Kidney (tissue), 14 donors: ENCODE results near the gene HIPK1. TPM values are rescaled to one million over a fixed set of nuclear protein-coding genes. Genes with fewer than 3 reads are reported as not detected.

ENCODE experiments used
- DNase-seq, 5 donors: peaks; one replicate each; pipeline ENCODE4 v3.0.0-alpha.2; 2013 to 2020
- FAIRE-seq: peaks from 2 replicates; lab custom pipeline; 2012; peaks lifted over from hg19 to GRCh38; lab: Jason Lieb, UNC
- H3K27ac ChIP-seq, 2 donors: one replicate each; pipeline ENCODE4 v1.7.0; 2013; ENCODE audit warnings: low read depth in 2 of 2, low read length in 2 of 2, inconsistent platforms in 1 of 2
- H3K27me3 ChIP-seq: one replicate; pipeline ENCODE4 v1.7.1; 2013; ENCODE audit warnings: low read length, inconsistent platforms; ENCODE audit not compliant: control insufficient read depth, insufficient read depth
- H3K36me3 ChIP-seq, 3 donors: one replicate each; pipeline versions ENCODE4 v1.7.0 to v1.7.1; 2013; ENCODE audit warnings: low read length in 3 of 3, control low read depth in 1 of 3, inconsistent platforms in 1 of 3; ENCODE audit not compliant: insufficient read depth in 3 of 3, control insufficient read depth in 2 of 3
- H3K4me1 ChIP-seq, 3 donors: one replicate each; pipeline versions ENCODE4 v1.7.0 to v1.7.1; 2013; ENCODE audit warnings: low read length in 3 of 3, inconsistent platforms in 1 of 3, low read depth in 1 of 3; ENCODE audit not compliant: control insufficient read depth in 2 of 3, insufficient read depth in 2 of 3
- H3K4me3 ChIP-seq, 3 donors: one replicate each; pipeline versions ENCODE4 v1.7.0 to v1.8.1; 2013; ENCODE audit warnings: low read length in 3 of 3, control low read depth in 1 of 3, inconsistent platforms in 1 of 3
- H3K9ac ChIP-seq, 3 donors: one replicate each; pipeline versions ENCODE4 v1.7.0 to v1.7.1; 2013; ENCODE audit warnings: low read length in 3 of 3, control low read depth in 1 of 3, inconsistent platforms in 1 of 3
- H3K9me3 ChIP-seq, 3 donors: one replicate each; pipeline versions ENCODE4 v1.7.0 to v1.7.1; 2013; ENCODE audit warnings: low read length in 3 of 3, control low read depth in 1 of 3, inconsistent platforms in 1 of 3; ENCODE audit not compliant: control insufficient read depth in 2 of 3, insufficient read depth in 1 of 3
- intact Hi-C: fragments of 100-400 bp; cut with DNase I; formaldehyde crosslinking; loops from one replicate; pipeline ENCODE4 v1.11.1; 2022
- polyA plus RNA-seq: library from polyadenylated mRNA; stranded (reverse); fragments of 350-450 nt; fragmentation: Illumina TruSeq; extraction: RNeasy Lipid Tissue Mini Kit (QIAGEN cat#74804); gene quantifications from one replicate; pipeline ENCODE4 v1.2.3, GENCODE V29; 2014; ENCODE audit warnings: low read depth, low replicate concordance; ENCODE audit not compliant: insufficient read depth
- total RNA-seq: library from RNA; stranded (reverse); fragmentation: NEBNext Ultra II Directional; extraction: Animal tissue kit (Norgen Biotek cat#: 25700); gene quantifications from one replicate; pipeline ENCODE4 v1.2.1, GENCODE V29; 2021
- TF ChIP-seq, protein P1 (sequence below): IDR thresholded peaks from 3 replicates; pipeline ENCODE4 v1.5.1; 2012; ENCODE audit warnings: mild to moderate bottlenecking, moderate library complexity, borderline replicate concordance; ENCODE audit not compliant: insufficient read depth; ENCODE audit errors: extremely low read depth
- donor health status: control.
- donor health status: control.
- donor health status: control.
- donor health status: control.
- donor health status: control.
- donor health status: DM: yes; HTN: yes; CAD: no.
- donor health status: Normal renal cell carcinoma (clear cell type).

HIPK1 gene
- total and polyA plus RNA-seq, 2 donors from 2014 or later = 8.4 to 65.0 TPM

DNA sequence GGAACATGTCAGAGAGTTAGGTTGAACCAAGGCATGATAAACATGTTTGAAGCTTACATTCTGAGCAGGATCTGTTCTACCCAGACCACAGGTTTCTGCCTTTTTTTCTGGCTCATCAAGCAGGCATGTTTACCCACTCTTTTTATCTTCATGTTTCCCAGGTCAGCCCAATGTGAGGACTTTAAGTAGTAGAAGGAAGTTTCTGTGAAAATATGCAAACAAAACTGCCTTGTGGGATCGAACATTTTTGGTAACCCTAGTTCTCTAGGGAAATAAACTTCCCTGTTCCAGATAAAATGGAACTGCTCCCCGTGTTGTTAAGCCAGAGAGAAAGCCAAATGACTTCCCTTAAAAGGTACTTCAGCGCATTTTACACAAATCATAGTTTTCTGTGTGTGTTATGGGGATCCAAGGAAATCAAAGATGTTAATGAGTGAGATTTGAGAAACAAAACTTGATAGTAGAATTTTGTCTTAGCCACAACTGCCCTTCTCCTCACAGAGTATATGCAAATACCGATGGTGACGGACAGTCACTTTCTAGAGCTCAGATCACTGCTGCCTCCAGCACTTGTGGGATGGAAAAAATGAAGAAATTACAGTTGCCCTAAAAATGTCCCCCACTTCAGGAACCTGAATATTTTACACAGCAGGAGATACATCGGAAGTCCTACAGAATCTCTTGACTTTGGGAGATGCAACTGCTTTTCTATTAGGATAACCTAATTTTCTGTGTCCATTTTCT lies 765 bp upstream of the HIPK1 start:
- no peaks in the 10 kb centered on the region for H3K27me3 ChIP-seq
- TF ChIP-seq, protein P1, sequence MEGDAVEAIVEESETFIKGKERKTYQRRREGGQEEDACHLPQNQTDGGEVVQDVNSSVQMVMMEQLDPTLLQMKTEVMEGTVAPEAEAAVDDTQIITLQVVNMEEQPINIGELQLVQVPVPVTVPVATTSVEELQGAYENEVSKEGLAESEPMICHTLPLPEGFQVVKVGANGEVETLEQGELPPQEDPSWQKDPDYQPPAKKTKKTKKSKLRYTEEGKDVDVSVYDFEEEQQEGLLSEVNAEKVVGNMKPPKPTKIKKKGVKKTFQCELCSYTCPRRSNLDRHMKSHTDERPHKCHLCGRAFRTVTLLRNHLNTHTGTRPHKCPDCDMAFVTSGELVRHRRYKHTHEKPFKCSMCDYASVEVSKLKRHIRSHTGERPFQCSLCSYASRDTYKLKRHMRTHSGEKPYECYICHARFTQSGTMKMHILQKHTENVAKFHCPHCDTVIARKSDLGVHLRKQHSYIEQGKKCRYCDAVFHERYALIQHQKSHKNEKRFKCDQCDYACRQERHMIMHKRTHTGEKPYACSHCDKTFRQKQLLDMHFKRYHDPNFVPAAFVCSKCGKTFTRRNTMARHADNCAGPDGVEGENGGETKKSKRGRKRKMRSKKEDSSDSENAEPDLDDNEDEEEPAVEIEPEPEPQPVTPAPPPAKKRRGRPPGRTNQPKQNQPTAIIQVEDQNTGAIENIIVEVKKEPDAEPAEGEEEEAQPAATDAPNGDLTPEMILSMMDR = no peak
- H3K9ac ChIP-seq = peak overlapping the region; percentile 92 to 96 (median 96)
- peak overlapping the region; percentile 93 to 99 (median 95) for H3K4me3 ChIP-seq
- peak overlapping the region; percentile 92 to 99 for H3K27ac ChIP-seq
- H3K9me3 ChIP-seq = no peaks in the 10 kb centered on the region
- peak in 2 of 5 donors; percentile 46 to 64 for DNase-seq
- no peaks in the 10 kb centered on the region for H3K36me3 ChIP-seq
- H3K4me1 ChIP-seq = peaks cover 7 to 12% (median 8%) of the 10 kb centered on the region in 3 donors
- no peak for FAIRE-seq
- intact Hi-C loops = no loop called here

- FAIRE-seq = no peak
- peak overlapping the region; percentile 92 to 99 for H3K27ac ChIP-seq
- no peaks in the 10 kb centered on the region for H3K27me3 ChIP-seq
- no peaks in the 10 kb centered on the region for H3K9me3 ChIP-seq
- H3K36me3 ChIP-seq = no peaks in the 10 kb centered on the region
- TF ChIP-seq, protein P1 = no peak
- H3K9ac ChIP-seq = peak overlapping the region; percentile 75 to 90 (median 89)
- intact Hi-C loops = no loop called here
- H3K4me1 ChIP-seq = peaks cover 7 to 12% (median 8%) of the 10 kb centered on the region in 3 donors
- peak overlapping the region; percentile 81 to 95 (median 92) for H3K4me3 ChIP-seq
- DNase-seq = peak; percentile 56 to 85 (median 72)
These were observed 800 bp downstream of the HIPK1 start for GRCh38 chr1:113929750-113930498.

- Histone ChIP-seq H3K9me3 (no peaks in the 10 kb centered on the region), H3K36me3 (no peaks in the 10 kb centered on the region), H3K27ac (peak overlapping the region; percentile 85 to 99), H3K9ac (peak overlapping the region; percentile 75 to 90 (median 89)), H3K27me3 (no peaks in the 10 kb centered on the region), H3K4me3 (peak overlapping the region; percentile 81 to 95 (median 92)), H3K4me1 (peaks cover 7 to 12% (median 8%) of the 10 kb centered on the region in 3 donors)
- intact Hi-C loops = no loop called here
- DNase-seq (peak in 4 of 5 donors; percentile 57 to 86 (median 78)), FAIRE-seq (no peak)
- TF ChIP-seq, protein P1 = no peak
These were observed 1.5 kb downstream of the HIPK1 start for GRCh38 chr1:113930499-113931161.
